ENCODE data around the gene TAF6L.
"Not testable (repeated sequence)": the region's sequence is repeated elsewhere in the genome, so short reads cannot be mapped to it uniquely, and the experiment has no call there.

Gene TAF6L

GRCh38 chr11:62771144-62772021 lies at the start of gene TAF6L:
Gene TAF6L, plus strand, starts transcription at chr11:62771396. Its CDS starts 4,388 bp downstream, at chr11:62775784.
- DNase-seq, result peak; percentile 91

- DNase-seq, result no peak
Observed at GRCh38 chr11:62721994-62722393, 49.2 kb upstream of the TAF6L start.

GRCh38 chr11:62724171-62724570 lies 47.0 kb upstream of the TAF6L start:
- no peak for DNase-seq

- DNase-seq, result no peak
Observed at GRCh38 chr11:62725646-62726045, 45.5 kb upstream of the TAF6L start.

- DNase-seq, result no peak
Observed at GRCh38 chr11:62726156-62726914, 44.9 kb upstream of the TAF6L start.

- DNase-seq, result no peak
Observed at GRCh38 chr11:62726915-62727164, 44.4 kb upstream of the TAF6L start.

GRCh38 chr11:62727165-62727871 lies 43.9 kb upstream of the TAF6L start, which contains the start of gene HNRNPUL2:
Gene HNRNPUL2, minus strand, starts transcription at chr11:62727457. Its CDS starts 301 bp downstream, at chr11:62727156.
- peak; percentile 99 for DNase-seq

GRCh38 chr11:62727872-62728170 lies 43.4 kb upstream of the TAF6L start:
- peak; percentile 97 for DNase-seq

- peak; percentile 84 for DNase-seq
Observed at GRCh38 chr11:62728171-62728988, 42.8 kb upstream of the TAF6L start, which contains the start of gene TTC9C. Gene TTC9C, plus strand, starts transcription at chr11:62728486. Its CDS starts 363 bp downstream, at chr11:62728849.

GRCh38 chr11:62730076-62730475 lies 41.1 kb upstream of the TAF6L start:
- not testable (repeated sequence) for DNase-seq

GRCh38 chr11:62732830-62733229 lies 38.4 kb upstream of the TAF6L start:
- DNase-seq, result no peak

- DNase-seq, result no peak
Observed at GRCh38 chr11:62737196-62737595, 34.0 kb upstream of the TAF6L start.

GRCh38 chr11:62747475-62748160 lies 23.6 kb upstream of the TAF6L start:
- no peak for DNase-seq

- not testable (repeated sequence) for DNase-seq
Observed at GRCh38 chr11:62749931-62750330, 21.3 kb upstream of the TAF6L start.

GRCh38 chr11:62752177-62752785 lies 18.9 kb upstream of the TAF6L start:
- no peak for DNase-seq

GRCh38 chr11:62752994-62753735 lies 18.0 kb upstream of the TAF6L start:
- DNase-seq, result no peak

GRCh38 chr11:62753736-62754603 lies 17.2 kb upstream of the TAF6L start, which contains the start of gene ZBTB3:
Gene ZBTB3, minus strand, starts transcription at chr11:62754160. Its CDS starts 496 bp downstream, at chr11:62753664.
- DNase-seq, result peak; percentile 99

- DNase-seq, result no peak
Observed at GRCh38 chr11:62755086-62755615, 16.0 kb upstream of the TAF6L start.
